ENCODE data around the gene GAPVD1. TPM values are rescaled to one million over a fixed set of nuclear protein-coding genes. Genes with fewer than 3 reads are reported as not detected.
A peak's percentile ranks its signal among the peaks of the same experiment; 100 is the strongest.

GAPVD1 gene
- total RNA-seq, 1 experiment from 2014 or later = 70.8 TPM

DNA sequence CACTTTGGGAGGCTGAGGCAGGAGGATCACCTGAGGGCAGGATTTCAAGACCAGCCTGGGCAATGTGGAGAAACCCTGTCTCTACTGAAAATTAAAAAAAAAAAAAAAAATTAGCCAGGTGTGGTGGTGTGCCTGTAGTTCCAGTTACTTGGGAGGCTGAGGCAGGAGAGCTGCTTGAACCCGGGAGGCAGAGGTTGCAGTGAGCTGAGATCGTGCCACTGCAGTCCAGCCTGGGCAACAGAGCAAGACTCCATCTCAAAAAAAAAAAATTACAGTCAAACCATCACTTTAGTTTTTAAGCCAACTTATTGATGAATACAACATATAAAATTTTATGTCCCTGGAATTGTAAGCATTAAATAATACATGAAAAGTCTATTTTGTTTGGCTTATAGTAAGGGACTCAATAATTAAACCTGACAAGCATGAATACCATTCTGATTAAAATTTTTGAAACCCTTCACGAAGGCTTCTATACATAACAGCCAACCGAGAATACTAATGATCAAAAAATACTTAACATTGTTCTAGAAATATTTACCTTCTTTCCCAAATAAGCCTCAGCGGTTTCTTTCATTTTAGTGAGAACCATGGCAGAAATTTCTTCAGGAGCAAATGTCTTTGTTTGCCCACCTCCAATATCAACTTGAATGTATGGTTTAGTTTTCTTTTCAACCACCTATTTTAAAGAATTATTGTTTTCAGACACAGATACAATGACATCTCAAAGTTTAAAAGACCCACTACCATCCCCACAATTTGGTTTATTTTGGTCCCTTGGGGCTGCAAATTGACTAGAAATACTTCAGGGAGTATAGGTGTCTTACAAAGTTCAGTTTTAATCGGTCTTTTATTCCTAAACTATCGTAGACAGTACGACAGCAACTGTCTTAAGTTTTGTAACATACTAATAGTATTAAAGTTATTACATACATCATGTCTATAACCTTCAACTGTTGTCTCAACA is 21.7 kb upstream of the GAPVD1 start:
- Histone ChIP-seq H3K27me3 (no peaks in the 10 kb centered on the region), H3K36me3 (peaks cover 56% of the 10 kb centered on the region), H3K9me3 (replicated peaks) (no peaks in the 10 kb centered on the region), H3K27ac (peak overlapping the region; percentile 70; the same call in 1 of the 2 replicates), H3K4me3 (peak overlapping the region; percentile 88), H3K4me1 (peaks cover 12% of the 10 kb centered on the region)
- DNase-seq = no peak

DNA sequence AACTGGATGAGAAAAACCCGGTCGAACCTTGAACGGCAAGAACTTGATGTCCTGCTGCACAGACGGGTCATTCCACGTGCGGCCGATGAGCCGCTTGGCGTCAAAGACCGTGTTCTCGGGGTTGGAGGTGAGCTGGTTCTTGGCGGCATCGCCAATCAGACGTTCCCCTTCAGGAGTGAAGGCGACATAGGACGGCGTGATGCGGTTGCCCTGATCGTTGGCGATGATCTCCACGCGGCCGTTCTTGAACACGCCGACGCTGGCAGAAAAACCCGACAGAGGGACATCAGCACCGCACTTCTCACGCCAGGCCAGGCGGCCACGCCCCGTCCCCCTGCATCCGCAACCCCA is 21.0 kb upstream of the GAPVD1 start:
- Histone ChIP-seq H3K27ac (peak overlapping the region; percentile 70), H3K36me3 (peaks cover 49% of the 10 kb centered on the region), H3K4me1 (peaks cover 12% of the 10 kb centered on the region), H3K4me3 (peak overlapping the region; percentile 88), H3K9me3 (replicated peaks) (no peaks in the 10 kb centered on the region), H3K27me3 (no peaks in the 10 kb centered on the region)
- peak; percentile 40 to 53 for DNase-seq

DNA sequence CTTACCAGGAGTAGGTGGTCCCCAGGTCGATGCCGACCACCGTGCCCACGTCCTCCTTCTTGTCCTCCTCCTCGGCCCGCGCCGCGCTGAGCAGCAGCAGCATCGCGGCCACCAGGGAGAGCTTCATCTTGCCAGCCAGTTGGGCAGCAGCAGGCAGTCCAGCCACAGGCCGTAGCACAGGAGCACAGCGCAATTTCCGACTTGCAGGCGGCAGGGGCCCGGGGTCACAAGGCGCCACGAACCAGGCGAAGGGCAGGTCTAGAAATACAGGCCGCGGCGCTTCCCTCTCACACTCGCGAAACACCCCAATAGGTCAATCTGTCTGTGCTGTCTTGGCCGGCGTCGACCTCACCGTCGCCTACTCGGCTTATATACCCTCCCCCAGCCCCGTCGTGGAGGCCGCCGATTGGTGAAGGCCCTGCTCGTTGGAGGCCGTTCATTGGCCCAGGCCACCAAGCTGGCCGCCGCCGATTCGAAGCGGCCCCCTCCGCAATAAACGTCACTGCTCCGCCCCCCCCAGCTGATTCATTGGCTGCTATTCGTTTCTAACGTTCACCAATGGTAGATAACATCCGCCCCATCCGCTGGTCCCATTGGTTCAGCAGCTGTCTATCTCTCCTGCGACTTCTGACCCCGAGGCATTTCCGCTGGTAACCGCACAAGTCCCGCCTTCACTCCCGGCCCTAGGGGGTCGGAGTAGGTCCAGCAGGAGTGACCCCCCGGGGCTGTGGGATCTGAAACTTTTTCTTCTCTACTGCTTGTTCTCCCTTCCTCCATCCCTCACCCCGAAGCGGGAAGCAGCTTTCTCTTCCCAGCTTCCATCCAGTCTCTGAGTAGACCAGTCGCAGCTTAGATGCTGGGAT is 20.4 kb upstream of the GAPVD1 start, which contains the start of gene HSPA5:
HSPA5 (minus strand) TSS at position 344 of the 863 bp plus-strand sequence; CDS start at position 127, 217 bp downstream.
- Histone ChIP-seq H3K27me3 (no peaks in the 10 kb centered on the region), H3K4me1 (peaks cover 12% of the 10 kb centered on the region), H3K4me3 (peak within 1 kb of the TSS; percentile 88), H3K9me3 (replicated peaks) (no peaks in the 10 kb centered on the region), H3K27ac (peak within 1 kb of the TSS; percentile 75), H3K36me3 (peaks cover 43% of the 10 kb centered on the region)
- peak; percentile 100 for DNase-seq

DNA sequence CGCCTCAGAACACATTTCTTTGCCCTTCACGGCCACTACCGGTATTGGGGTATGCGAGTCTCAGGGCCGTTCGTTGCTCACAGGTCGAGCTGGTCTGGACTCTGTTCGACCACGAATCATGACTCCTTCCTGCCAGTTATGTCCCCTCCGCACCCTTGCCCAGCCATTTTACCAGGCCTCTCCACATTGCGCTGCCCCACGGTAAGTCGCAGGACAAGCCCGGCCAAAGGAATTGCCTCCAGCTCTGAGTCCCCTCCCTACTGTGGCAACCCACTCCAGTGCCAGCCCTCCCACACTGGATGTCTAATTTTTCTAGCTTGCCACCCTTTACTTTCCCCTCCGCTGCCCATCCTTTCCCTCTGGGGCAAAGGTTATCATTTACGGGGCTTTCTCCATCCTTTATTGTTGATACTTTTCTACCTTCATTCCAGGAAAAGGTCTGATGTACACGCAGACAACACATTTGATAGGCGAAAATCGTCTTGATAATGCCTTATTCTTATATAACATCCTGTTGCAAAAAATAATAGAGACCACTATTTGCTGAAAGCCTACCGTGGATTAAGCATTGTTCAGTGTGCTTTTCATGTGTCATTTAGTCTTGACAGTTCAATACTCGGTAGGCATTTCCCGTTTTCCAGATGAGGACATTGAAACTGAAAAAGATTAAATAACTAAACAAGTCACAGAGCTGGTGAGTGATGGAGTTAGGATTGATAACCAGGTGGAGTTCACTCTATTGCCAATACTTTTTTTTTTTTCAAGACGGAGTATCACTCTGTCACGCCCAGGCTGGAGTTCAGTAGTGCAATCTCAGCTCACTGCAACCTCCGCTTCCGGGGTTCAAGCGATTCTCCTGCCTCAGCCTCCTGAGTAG is 19.5 kb upstream of the GAPVD1 start:
- Histone ChIP-seq H3K27ac (peak overlapping the region; percentile 75), H3K27me3 (no peaks in the 10 kb centered on the region), H3K4me1 (peaks cover 12% of the 10 kb centered on the region), H3K9me3 (replicated peaks) (no peaks in the 10 kb centered on the region), H3K36me3 (peaks cover 34% of the 10 kb centered on the region), H3K4me3 (peak overlapping the region; percentile 88)
- DNase-seq = peak in 1 of 2 experiments; percentile 60

DNA sequence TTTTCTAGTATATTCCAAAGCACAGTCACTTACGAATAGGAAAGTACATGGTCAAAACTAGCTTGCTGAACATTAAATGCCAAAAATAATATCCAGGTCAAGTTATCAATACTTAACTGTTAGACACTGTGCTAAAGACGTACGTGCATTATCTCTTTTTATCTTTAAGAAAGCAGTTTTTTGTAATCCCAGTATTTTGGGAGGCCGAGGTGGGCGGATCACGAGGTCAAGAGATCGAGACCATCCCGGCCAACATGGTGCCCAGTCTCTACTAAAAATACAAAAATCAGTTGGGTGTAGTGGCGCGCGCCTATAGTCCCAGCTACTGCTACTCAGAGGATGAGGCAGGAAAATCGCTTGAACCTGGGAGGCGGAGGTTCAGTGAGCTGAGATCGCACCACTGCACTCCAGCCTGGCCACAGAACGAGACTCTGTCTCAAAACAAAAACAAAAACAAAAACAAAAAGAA is 17.8 kb upstream of the GAPVD1 start:
- DNase-seq = no peak
- Histone ChIP-seq H3K36me3 (peaks cover 17% of the 10 kb centered on the region), H3K27ac (no peak overlapping the region), H3K9me3 (replicated peaks) (no peaks in the 10 kb centered on the region), H3K4me1 (peaks cover 6% of the 10 kb centered on the region), H3K27me3 (no peaks in the 10 kb centered on the region), H3K4me3 (no peak overlapping the region)

DNA sequence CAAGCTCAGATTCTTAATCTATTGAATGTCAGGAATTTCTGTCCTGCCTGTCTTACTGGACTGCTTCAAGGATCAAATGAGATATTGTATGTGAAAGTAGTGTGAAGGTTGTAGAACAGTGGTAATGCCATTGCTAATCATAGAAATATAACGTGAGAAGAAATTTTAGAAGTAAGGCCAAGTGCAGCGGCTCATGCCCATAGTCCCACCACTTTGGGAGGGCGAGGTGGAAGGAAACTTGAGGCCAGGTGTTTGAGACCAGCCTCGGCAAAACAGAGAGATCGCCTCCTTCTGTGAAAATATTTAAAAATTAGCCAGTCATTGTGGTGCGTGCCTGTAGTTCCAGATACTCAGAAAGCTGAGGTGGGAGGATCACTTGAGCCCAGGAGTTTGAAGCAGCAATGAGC is 15.4 kb upstream of the GAPVD1 start:
- DNase-seq = no peak
- Histone ChIP-seq H3K27me3 (no peaks in the 10 kb centered on the region), H3K27ac (no peak overlapping the region), H3K4me3 (no peak overlapping the region), H3K9me3 (replicated peaks) (no peaks in the 10 kb centered on the region), H3K36me3 (no peaks in the 10 kb centered on the region), H3K4me1 (no peaks in the 10 kb centered on the region)

DNA sequence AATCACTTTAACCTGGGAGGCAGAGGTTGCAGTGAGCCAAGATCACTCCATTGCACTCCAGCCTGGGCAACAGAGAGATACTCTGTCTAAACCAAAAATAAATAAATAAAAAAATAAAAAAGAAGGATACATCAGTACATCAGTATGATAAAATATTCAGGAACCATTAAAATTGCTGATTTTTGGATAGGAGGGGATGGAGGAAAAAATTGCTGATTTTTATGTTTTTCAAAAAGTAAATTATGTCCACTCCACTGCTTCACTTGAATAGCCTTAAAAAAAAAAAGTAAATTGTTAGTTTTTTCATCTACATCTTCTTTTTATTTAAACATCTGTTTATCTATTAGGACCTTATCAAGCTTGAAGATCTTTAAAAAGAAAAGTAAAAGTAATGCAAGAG is 7.4 kb upstream of the GAPVD1 start:
- no peaks in the 10 kb centered on the region for H3K27me3 ChIP-seq
- H3K27ac ChIP-seq = no peak overlapping the region

DNA sequence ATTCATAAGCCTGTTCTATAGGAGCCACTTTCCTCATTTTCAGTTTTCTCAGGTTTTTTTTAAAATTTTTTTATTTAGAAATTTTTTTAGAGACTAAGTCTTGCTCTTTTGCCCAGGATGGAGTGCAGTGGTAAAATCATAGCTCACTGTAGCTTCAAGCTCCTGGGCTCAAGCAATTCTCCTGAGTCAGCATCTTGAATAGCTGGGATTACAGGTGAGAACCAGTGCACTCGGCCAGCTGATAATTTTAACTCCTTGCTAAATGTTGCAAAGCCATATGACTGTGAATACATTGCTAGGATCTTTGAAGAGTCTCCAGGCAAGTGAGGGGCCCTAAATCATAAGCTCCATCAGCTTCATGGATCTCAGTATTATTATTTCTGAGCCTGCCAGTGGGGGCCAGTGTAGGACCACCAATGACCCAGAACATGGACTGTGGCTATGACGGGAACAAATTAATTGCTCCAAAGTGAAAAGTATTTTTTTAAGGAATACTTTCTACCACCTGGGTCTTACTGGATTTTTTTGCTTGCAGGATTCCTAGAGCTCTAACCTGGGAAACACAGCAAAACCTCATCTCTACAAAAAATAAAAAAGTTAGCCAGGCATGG is 5.7 kb upstream of the GAPVD1 start:
- peak; percentile 32 to 62 for DNase-seq
- Histone ChIP-seq H3K36me3 (no peaks in the 10 kb centered on the region), H3K9me3 (replicated peaks) (no peaks in the 10 kb centered on the region), H3K4me3 (no peak overlapping the region), H3K4me1 (peaks cover 2% of the 10 kb centered on the region; the same call in 1 of the 2 replicates), H3K27ac (no peak overlapping the region), H3K27me3 (no peaks in the 10 kb centered on the region)

More for the DNA sequence above, 7.4 kb upstream of the GAPVD1 start:
- H3K9me3 ChIP-seq (replicated peaks) = no peaks in the 10 kb centered on the region
- H3K4me1 ChIP-seq = no peaks in the 10 kb centered on the region
- DNase-seq = no peak
- H3K36me3 ChIP-seq = no peaks in the 10 kb centered on the region
- H3K4me3 ChIP-seq = no peak overlapping the region

DNA sequence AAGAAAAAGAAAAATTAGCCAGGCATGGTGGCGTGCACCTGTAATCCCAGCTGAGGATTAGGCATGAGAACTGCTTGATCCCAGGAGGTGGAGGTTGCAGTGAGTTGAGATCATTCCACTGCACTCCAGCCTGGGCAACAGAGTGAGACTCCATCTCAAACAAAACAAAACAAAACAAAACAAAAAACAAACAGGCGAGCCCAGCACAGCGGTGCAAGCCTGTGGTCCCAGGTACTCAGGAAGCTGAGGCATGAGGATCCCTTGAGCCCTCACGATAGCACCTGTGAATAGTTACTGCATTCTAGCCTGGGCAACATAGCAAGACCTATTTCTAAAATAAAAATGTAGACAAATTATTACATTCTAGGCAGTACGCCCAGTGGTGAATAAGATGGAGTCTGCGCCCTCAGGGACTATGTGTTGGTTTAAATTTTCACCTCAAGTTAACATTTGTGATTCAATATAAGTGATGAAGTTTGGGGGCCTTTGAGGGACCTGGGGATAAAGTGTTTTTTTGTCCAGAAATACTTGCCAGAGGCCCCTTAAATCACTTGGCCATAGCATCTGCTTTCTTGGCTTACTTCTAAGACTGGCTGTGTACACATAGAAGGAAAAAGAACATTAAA is 3.4 kb upstream of the GAPVD1 start:
- no peak for DNase-seq
- H3K36me3 ChIP-seq = no peaks in the 10 kb centered on the region
- H3K27me3 ChIP-seq = no peaks in the 10 kb centered on the region
- peaks cover 2% of the 10 kb centered on the region; the same call in 1 of the 2 replicates for H3K4me1 ChIP-seq
- H3K9me3 ChIP-seq (replicated peaks) = no peaks in the 10 kb centered on the region
- H3K4me3 ChIP-seq = no peak overlapping the region
- no peak overlapping the region for H3K27ac ChIP-seq

DNA sequence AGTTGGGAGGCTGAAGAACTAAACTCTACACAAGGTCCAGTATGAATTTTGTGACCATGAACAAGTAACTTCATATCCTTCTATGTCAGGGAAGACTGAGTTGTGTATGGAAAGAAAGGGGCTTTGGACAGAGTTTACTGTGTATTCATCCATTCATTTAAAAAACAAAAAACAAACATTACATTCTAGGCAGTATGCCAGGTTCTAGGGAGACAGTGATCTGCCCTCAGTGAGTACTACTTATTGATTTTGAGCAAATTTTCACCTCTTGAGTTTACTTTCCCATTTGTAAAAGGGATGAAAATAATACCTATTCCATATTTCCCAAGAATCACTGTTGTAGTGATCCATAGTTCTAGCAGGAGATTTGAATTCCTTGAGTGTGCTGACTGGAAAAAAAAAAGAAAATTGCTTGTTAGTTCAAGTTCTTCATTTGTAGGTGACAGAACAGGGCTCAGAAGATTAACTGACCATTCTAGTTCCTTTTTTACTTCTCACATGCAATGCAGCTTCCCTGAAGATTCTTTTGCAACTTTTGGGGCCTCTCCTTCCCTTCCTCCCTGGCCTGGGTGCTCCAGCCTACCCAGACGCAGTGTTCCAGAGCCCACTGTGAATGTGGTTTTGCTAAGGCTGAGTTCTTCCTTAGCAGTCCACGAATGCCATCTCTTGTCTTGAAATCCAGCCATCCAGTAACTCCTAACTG is 2.6 kb upstream of the GAPVD1 start:
- Histone ChIP-seq H3K27me3 (no peaks in the 10 kb centered on the region), H3K9me3 (replicated peaks) (no peaks in the 10 kb centered on the region), H3K4me3 (no peak overlapping the region), H3K36me3 (no peaks in the 10 kb centered on the region; the same call in 1 of the 2 replicates), H3K27ac (no peak overlapping the region), H3K4me1 (peaks cover 2% of the 10 kb centered on the region; the same call in 1 of the 2 replicates)
- DNase-seq = no peak

DNA sequence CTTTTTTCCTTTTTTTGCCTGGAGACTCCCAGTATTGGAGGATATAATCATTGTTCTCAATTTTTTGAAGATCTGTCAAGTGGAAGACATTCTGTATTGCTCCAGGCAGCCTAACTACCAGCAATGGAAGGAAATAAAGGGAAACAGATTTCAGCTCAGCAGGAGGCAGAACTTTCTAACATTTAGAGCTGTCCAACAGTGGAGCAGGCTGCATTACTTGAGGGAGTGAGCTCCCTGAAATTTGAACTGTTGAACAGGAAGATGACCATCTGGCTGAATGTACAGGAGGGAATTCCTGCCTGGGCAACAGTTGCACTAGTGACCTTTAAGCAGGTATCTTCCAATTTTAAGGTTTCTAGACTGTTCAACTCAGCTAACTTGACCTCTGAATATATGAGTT is 1.1 kb upstream of the GAPVD1 start:
- no peak overlapping the region for H3K4me3 ChIP-seq
- no peak overlapping the region for H3K27ac ChIP-seq
- no peaks in the 10 kb centered on the region; the same call in 1 of the 2 replicates for H3K36me3 ChIP-seq
- H3K4me1 ChIP-seq = peaks cover 2% of the 10 kb centered on the region; the same call in 1 of the 2 replicates
- DNase-seq = no peak
- H3K9me3 ChIP-seq (replicated peaks) = no peaks in the 10 kb centered on the region
- no peaks in the 10 kb centered on the region for H3K27me3 ChIP-seq

DNA sequence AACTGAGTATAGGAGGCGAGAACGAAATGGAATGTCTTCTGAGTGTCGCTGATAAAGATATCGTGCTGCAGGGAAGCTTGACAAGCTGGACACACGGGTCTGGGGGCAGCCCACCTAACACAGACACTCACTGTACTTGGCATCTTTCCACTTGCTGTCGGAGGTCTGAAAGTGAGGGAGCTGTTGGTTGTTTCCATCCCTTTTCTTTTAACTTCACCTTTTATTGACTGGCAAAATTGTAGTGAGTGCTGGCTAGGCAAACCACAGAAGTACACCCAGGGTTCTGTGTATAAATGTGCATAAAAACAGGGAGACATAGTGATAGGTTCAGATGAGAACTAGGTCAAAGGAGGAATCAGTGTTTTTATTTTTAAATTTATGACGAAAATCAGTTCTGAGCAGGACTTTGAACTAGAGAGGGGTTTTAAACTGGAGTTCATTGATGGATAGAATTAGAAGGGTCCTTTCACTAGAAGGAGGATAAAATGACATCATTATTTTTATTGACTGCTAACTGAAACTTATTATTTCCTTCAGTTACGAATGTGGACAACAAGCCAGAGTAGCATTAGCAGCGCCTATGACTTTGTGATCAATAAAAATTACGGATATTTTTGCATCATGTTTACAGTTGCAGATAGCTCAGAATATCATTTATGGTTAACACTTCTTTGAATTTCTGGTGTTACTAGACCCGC is 817 bp downstream of the GAPVD1 start:
- no peaks in the 10 kb centered on the region for H3K27me3 ChIP-seq
- H3K9me3 ChIP-seq (replicated peaks) = no peaks in the 10 kb centered on the region
- peaks cover 2% of the 10 kb centered on the region; the same call in 1 of the 2 replicates for H3K4me1 ChIP-seq
- peak in 1 of 2 experiments; percentile 52 for DNase-seq
- no peak overlapping the region; the same call in 1 of the 2 replicates for H3K27ac ChIP-seq
- H3K36me3 ChIP-seq = peaks cover 2% of the 10 kb centered on the region; the same call in 1 of the 2 replicates
- peak overlapping the region; percentile 88 for H3K4me3 ChIP-seq
